Body of pancreas (tissue), 4 donors: ENCODE measurements around the gene IRAK1BP1. TPM values are rescaled to one million over a fixed set of nuclear protein-coding genes. Genes with fewer than 3 reads are reported as not detected.
"Not testable (repeated sequence)": the region's sequence is repeated elsewhere in the genome, so short reads cannot be mapped to it uniquely, and the experiment has no call there.

ENCODE experiments used
- ATAC-seq: fragments of 150-250 bp; one replicate; pipeline ENCODE4 v1.9.1; 2016
- DNase-seq, 4 donors: peaks; one replicate each; pipeline ENCODE4 v3.0.0-alpha.2; 2019
- H3K27ac ChIP-seq, 4 donors: fragments of 200-600 bp; sonication (generic); 1 replicate in 3 of 4; 2 replicates in 1 of 4; pipeline versions ENCODE4 v1.5.1 to v1.6.1; 2016 to 2019; ENCODE audit warnings: mild to moderate bottlenecking in 1 of 4, mixed read lengths in 1 of 4, moderate library complexity in 1 of 4
- H3K27me3 ChIP-seq, 2 donors: fragments of 200-600 bp; sonication (generic); one replicate each; pipeline ENCODE4 v1.6.0; 2016; ENCODE audit warnings: mild to moderate bottlenecking in 1 of 2
- H3K36me3 ChIP-seq, 2 donors: fragments of 200-600 bp; sonication (generic); replicated peaks in 1 of 2; 2 replicates each; pipeline ENCODE4 v1.5.1; 2016; ENCODE audit warnings: low read depth in 2 of 2; ENCODE audit not compliant: insufficient read depth in 1 of 2
- H3K4me1 ChIP-seq: fragments of 200-600 bp; sonication (generic); one replicate; pipeline ENCODE4 v1.6.0; 2016
- H3K4me3 ChIP-seq, 2 donors: fragments of 200-600 bp; sonication (generic); 1 replicate in 1 of 2; 2 replicates in 1 of 2; pipeline ENCODE4 v1.5.1; 2016 to 2019
- H3K9me3 ChIP-seq, 3 donors: fragments of 200-600 bp; sonication (generic); 1 replicate in 2 of 3; 2 replicates in 1 of 3; pipeline ENCODE4 v1.5.1; 2016
- CTCF ChIP-seq, 7 experiments: fragments of 450-650 bp in 4 of 7; fragments of 200-600 bp in 3 of 7; sonication (generic) in 3 of 7; IDR thresholded peaks; one replicate each; pipeline ENCODE4 v1.5.1; 2016 to 2019; ENCODE audit warnings: antibody characterized with exemption in 7 of 7
- POLR2A ChIP-seq, 3 donors: fragments of 450-650 bp; IDR thresholded peaks; one replicate each; pipeline ENCODE4 v1.6.1; 2016; ENCODE audit warnings: antibody characterized with exemption in 3 of 3, mild to moderate bottlenecking in 2 of 3
- WGBS, 2 donors: methylation state at CpG; one replicate each; pipeline ENCODE4 v1.1.5; 2017; 5-methylcytosine and 5-hydroxymethylcytosine counted together
- intact Hi-C: fragments of 100-400 bp; cut with DNase I; formaldehyde crosslinking; loops from one replicate; pipeline ENCODE4 v1.15.1; 2023
- total RNA-seq, 2 donors: library from RNA; depleted of rRNA; stranded (reverse); fragments of >200 nt; gene quantifications; one replicate each; pipeline ENCODE4 v1.1.0, GENCODE V29; 2016

IRAK1BP1 gene
- total RNA-seq, 2 donors from 2014 or later, result 6.9 to 9.3 TPM

- DNase-seq, result no peak
- intact Hi-C loops, result no loop called here
- Histone ChIP-seq H3K36me3 (no peaks in the 10 kb centered on the region), H3K4me1 (peaks cover 14% of the 10 kb centered on the region), H3K4me3 (no peak overlapping the region), H3K9me3 (no peaks in the 10 kb centered on the region), H3K27me3 (no peaks in the 10 kb centered on the region), H3K27ac (no peak overlapping the region)
- WGBS, 2 donors, result 84 to 87% methylated on average over 5 of the region's 5 CpGs
- ATAC-seq, result no peak
- TF ChIP-seq POLR2A (IDR thresholded peaks at IDR 0.05), result no peak
- TF ChIP-seq CTCF (IDR thresholded peaks at IDR 0.05), result no peak
Observed at GRCh38 chr6:78864957-78865356, 2.4 kb upstream of the IRAK1BP1 start.

GRCh38 chr6:78867020-78867369 is 356 bp upstream of the IRAK1BP1 start:
- H3K4me1 ChIP-seq, result peaks cover 14% of the 10 kb centered on the region
- no peaks in the 10 kb centered on the region for H3K27me3 ChIP-seq
- H3K4me3 ChIP-seq, result peak overlapping the region; percentile 55 to 87
- H3K9me3 ChIP-seq, result no peaks in the 10 kb centered on the region
- ATAC-seq (peak; percentile 57), DNase-seq (no peak)
- WGBS, 2 donors, result 1% methylated on average over 13 of the region's 13 CpGs
- TF ChIP-seq POLR2A (IDR thresholded peaks at IDR 0.05), result no peak
- H3K27ac ChIP-seq, result peak overlapping the region in 3 of 4 donors; percentile 55 to 87 (median 77)
- intact Hi-C loops, result no loop called here
- H3K36me3 ChIP-seq, result no peaks in the 10 kb centered on the region

DNA sequence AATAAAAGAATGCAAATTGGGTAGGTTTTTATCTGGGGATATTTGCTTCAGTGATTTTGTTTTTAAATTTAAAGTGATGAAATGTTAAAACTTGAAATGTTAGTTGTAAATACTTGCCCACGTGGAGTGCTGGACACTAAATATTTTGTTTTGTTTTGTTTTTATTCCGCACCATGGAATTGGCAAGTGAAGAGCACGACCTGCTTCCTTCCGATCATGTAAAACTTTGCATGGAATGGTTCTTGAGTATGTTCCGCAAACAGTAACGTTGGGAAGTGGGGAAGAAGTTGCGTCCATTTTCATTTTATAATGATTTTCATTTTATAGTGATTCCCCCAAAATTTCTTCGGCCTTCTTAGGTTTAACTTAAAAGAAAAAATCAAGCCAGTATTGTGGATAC is 765 bp downstream of the IRAK1BP1 start:
- TF ChIP-seq POLR2A (IDR thresholded peaks at IDR 0.05) (no peak), CTCF (IDR thresholded peaks at IDR 0.05) (no peak)
- Histone ChIP-seq H3K36me3 (no peaks in the 10 kb centered on the region), H3K4me3 (peak overlapping the region; percentile 55 to 87), H3K27me3 (no peaks in the 10 kb centered on the region), H3K4me1 (peaks cover 14% of the 10 kb centered on the region), H3K9me3 (no peaks in the 10 kb centered on the region), H3K27ac (peak overlapping the region in 3 of 4 donors; percentile 55 to 87 (median 77))
- ATAC-seq (no peak), DNase-seq (no peak)
- intact Hi-C loops, result no loop called here
- 11 to 13% methylated on average over 8 of the region's 8 CpGs for WGBS, 2 donors

- no peak overlapping the region for H3K4me3 ChIP-seq
- H3K4me1 ChIP-seq, result no peaks in the 10 kb centered on the region
- TF ChIP-seq CTCF (IDR thresholded peaks at IDR 0.05) (no peak), POLR2A (IDR thresholded peaks at IDR 0.05) (no peak)
- DNase-seq (no peak), ATAC-seq (no peak)
- WGBS, 2 donors, result 69 to 92% methylated on average over 3 of the region's 3 CpGs
- no peaks in the 10 kb centered on the region for H3K27me3 ChIP-seq
- H3K9me3 ChIP-seq, result peaks cover 0 to 5% (median 0%) of the 10 kb centered on the region in 3 donors
- intact Hi-C loops, result no loop called here
- H3K27ac ChIP-seq, result no peak overlapping the region
- H3K36me3 ChIP-seq, result no peaks in the 10 kb centered on the region
Observed at GRCh38 chr6:78875505-78875904, 8.2 kb downstream of the IRAK1BP1 start.

DNA sequence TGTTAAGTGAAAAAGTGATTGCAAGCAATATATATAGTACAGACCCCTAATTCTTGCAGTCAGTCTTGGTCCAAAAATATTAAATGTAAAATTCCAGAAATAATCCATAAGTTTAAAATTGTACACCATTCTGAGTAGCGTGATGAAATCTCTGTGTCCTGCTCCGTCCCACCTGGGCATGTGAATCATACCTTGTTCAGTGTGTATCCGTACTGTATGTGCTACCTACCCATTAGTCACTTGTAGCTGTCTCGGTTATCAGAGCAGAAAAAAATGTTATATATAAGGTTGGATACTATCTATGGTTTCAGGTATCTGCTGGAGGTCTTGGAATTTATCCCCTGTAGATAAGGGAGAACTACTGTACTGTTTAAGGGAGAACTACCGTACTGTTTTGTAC is 16.3 kb downstream of the IRAK1BP1 start:
- no peak overlapping the region for H3K4me3 ChIP-seq
- WGBS, 2 donors, result 87 to 90% methylated on average over 5 of the region's 5 CpGs
- intact Hi-C loops, result no loop called here
- no peak overlapping the region for H3K27ac ChIP-seq
- ATAC-seq (no peak), DNase-seq (no peak)
- H3K4me1 ChIP-seq, result no peaks in the 10 kb centered on the region
- H3K9me3 ChIP-seq, result no peaks in the 10 kb centered on the region
- TF ChIP-seq CTCF (IDR thresholded peaks at IDR 0.05) (no peak), POLR2A (IDR thresholded peaks at IDR 0.05) (no peak)
- no peaks in the 10 kb centered on the region for H3K36me3 ChIP-seq
- H3K27me3 ChIP-seq, result no peaks in the 10 kb centered on the region

- H3K36me3 ChIP-seq, ATAC-seq, DNase-seq, H3K4me3 ChIP-seq, intact Hi-C loops, H3K4me1 ChIP-seq, H3K27ac ChIP-seq, H3K27me3 ChIP-seq, H3K9me3 ChIP-seq: not testable (repeated sequence)
- WGBS, 2 donors, result 87 to 96% methylated on average over 5 of the region's 5 CpGs
Observed at GRCh38 chr6:78889901-78890300, 22.6 kb downstream of the IRAK1BP1 start.
